ENCODE measurements around the gene GPATCH11. TPM values are rescaled to one million over a fixed set of nuclear protein-coding genes. Genes with fewer than 3 reads are reported as not detected.

Gene GPATCH11
- total RNA-seq, 1 donor: 8.5 TPM

GRCh38 chr2:37085731-37086147 lies 1.4 kb downstream of the GPATCH11 start:
- no peak overlapping the region for H3K4me3 ChIP-seq (ENCODE audit: low read depth, low read length)
- no peak for TF ChIP-seq CTCF (IDR thresholded peaks at IDR 0.05; ENCODE audit: insufficient read depth, low read length)
- DNase-seq (ENCODE audit: low read depth): peak; percentile 45

- DNase-seq (ENCODE audit: low read depth): no peak
- no peak overlapping the region for H3K4me3 ChIP-seq (ENCODE audit: low read depth, low read length)
- no peak for TF ChIP-seq CTCF (IDR thresholded peaks at IDR 0.05; ENCODE audit: insufficient read depth, low read length)
These were observed 5.7 kb downstream of the GPATCH11 start for GRCh38 chr2:37090019-37090477.

- H3K4me3 ChIP-seq (ENCODE audit: low read depth, low read length): no peak overlapping the region
- no peak for DNase-seq (ENCODE audit: low read depth)
- TF ChIP-seq CTCF (IDR thresholded peaks at IDR 0.05; ENCODE audit: insufficient read depth, low read length): no peak
These were observed 7.6 kb downstream of the GPATCH11 start for GRCh38 chr2:37091873-37092272.

GRCh38 chr2:37096568-37096967 lies 12.2 kb downstream of the GPATCH11 start:
- no peak for TF ChIP-seq CTCF (IDR thresholded peaks at IDR 0.05; ENCODE audit: insufficient read depth, low read length)
- H3K4me3 ChIP-seq (ENCODE audit: low read depth, low read length): no peak overlapping the region
- DNase-seq (ENCODE audit: low read depth): no peak

GRCh38 chr2:37098416-37099118 lies 14.2 kb downstream of the GPATCH11 start:
- TF ChIP-seq CTCF (IDR thresholded peaks at IDR 0.05; ENCODE audit: insufficient read depth, low read length): no peak
- no peak for DNase-seq (ENCODE audit: low read depth)
- no peak overlapping the region for H3K4me3 ChIP-seq (ENCODE audit: low read depth, low read length)

- no peak for DNase-seq (ENCODE audit: low read depth)
- TF ChIP-seq CTCF (IDR thresholded peaks at IDR 0.05; ENCODE audit: insufficient read depth, low read length): no peak
- no peak overlapping the region for H3K4me3 ChIP-seq (ENCODE audit: low read depth, low read length)
These were observed 15.7 kb downstream of the GPATCH11 start for GRCh38 chr2:37100054-37100453.

GRCh38 chr2:37102588-37102987 lies 18.3 kb downstream of the GPATCH11 start:
- H3K4me3 ChIP-seq (ENCODE audit: low read depth, low read length): no peak overlapping the region
- no peak for TF ChIP-seq CTCF (IDR thresholded peaks at IDR 0.05; ENCODE audit: insufficient read depth, low read length)
- no peak for DNase-seq (ENCODE audit: low read depth)

Data from fibroblast of the aortic adventitia (primary cell).